HepG2 (cell line): ENCODE measurements around the gene DNM3. TPM values are rescaled to one million over a fixed set of nuclear protein-coding genes. Genes with fewer than 3 reads are reported as not detected.

Experiments
- ATAC-seq: fragments of 200-7000 bp; cut with Tn5 transposase; 3 replicates; pipeline ENCODE4 v1.9.1; 2020; ENCODE audit warnings: mild to moderate bottlenecking, moderate library complexity
- BruUV-seq: library from RNA; stranded (reverse); fragments of 400-500 nt; replicated peaks from 2 replicates; lab custom pipeline; 2021; lab: Mats Ljungman, UMichigan
- CTCF ChIA-PET: fragments of 300-600 bp; formaldehyde crosslinking; extraction: SDS; loops from one replicate; lab custom pipeline; 2021; ENCODE audit warnings: low total read pairs, inconsistent platforms, low intra/inter-chr PET ratio; lab: Yijun Ruan, JAX
- POLR2A ChIA-PET: fragments of 350-600 bp; sonication (Branson Sonifier 250); formaldehyde crosslinking; loops from one replicate; lab custom pipeline; 2020; ENCODE audit warnings: antibody characterized with exemption, inconsistent platforms; lab: Yijun Ruan, JAX
- DNase-seq: peaks from one replicate; pipeline ENCODE4 v3.0.0-alpha.2; 2015; ENCODE audit warnings: low spot score
- FAIRE-seq: peaks from 3 replicates; lab custom pipeline; 2011; peaks lifted over from hg19 to GRCh38; lab: Jason Lieb, UNC
- H2AFZ ChIP-seq: one replicate; pipeline ENCODE4 v1.6.1; 2011; ENCODE audit warnings: low read length, inconsistent platforms
- H3K27ac ChIP-seq: fragments of 300-600 bp; 3 replicates; pipeline ENCODE4 v1.8.0; 2011; ENCODE audit warnings: mixed run types, mild to moderate bottlenecking, mixed read lengths, low read length, inconsistent platforms; ENCODE audit not compliant: insufficient read depth; ENCODE audit errors: extremely low read length
- H3K27me3 ChIP-seq, 2 experiments: fragments of 200-600 bp in 1 of 2; 2 replicates in 1 of 2; 3 replicates in 1 of 2; pipeline versions ENCODE4 v1.6.0 to v1.8.0; 2011; ENCODE audit warnings: low read length in 2 of 2, mild to moderate bottlenecking in 2 of 2, moderate library complexity in 2 of 2, inconsistent platforms in 1 of 2; ENCODE audit not compliant: insufficient read depth in 2 of 2, control insufficient read depth in 1 of 2
- H3K36me3 ChIP-seq, 2 experiments: fragments of 200-600 bp in 1 of 2; replicated peaks in 1 of 2; 2 replicates in 1 of 2; 3 replicates in 1 of 2; pipeline versions ENCODE4 v1.5.1 to v1.8.0; 2011; ENCODE audit warnings: low read length in 2 of 2, inconsistent platforms in 1 of 2; ENCODE audit not compliant: insufficient read depth in 2 of 2, control insufficient read depth in 1 of 2
- H3K4me1 ChIP-seq: 2 replicates; pipeline ENCODE4 v1.5.1; 2012; ENCODE audit warnings: low read length, inconsistent platforms; ENCODE audit not compliant: insufficient read depth
- H3K4me2 ChIP-seq: 2 replicates; pipeline ENCODE4 v1.6.0; 2011; ENCODE audit warnings: low read depth, low read length, inconsistent platforms
- H3K4me3 ChIP-seq, 3 experiments: fragments of 200-600 bp in 1 of 3; sonication (generic), shearing (Covaris generic) in 1 of 3; replicated peaks in 1 of 3; 2 replicates each; pipeline ENCODE4 v1.5.1; 2011 to 2016; ENCODE audit warnings: low read length in 3 of 3, inconsistent platforms in 2 of 3, low read depth in 2 of 3, mild to moderate bottlenecking in 2 of 3, control low read depth in 1 of 3, mixed read lengths in 1 of 3; ENCODE audit not compliant: insufficient read depth in 1 of 3
- H3K79me2 ChIP-seq: one replicate; pipeline ENCODE4 v1.6.1; 2011; ENCODE audit warnings: low read length, inconsistent platforms; ENCODE audit not compliant: insufficient read depth
- H3K9ac ChIP-seq: 2 replicates; pipeline ENCODE4 v1.6.0; 2011; ENCODE audit warnings: mild to moderate bottlenecking, low read depth, low read length, inconsistent platforms; ENCODE audit not compliant: insufficient read depth
- H3K9me3 ChIP-seq: 2 replicates; pipeline ENCODE4 v1.5.1; 2012; ENCODE audit warnings: mild to moderate bottlenecking, low read length
- H4K20me1 ChIP-seq: 2 replicates; pipeline ENCODE4 v1.6.0; 2011; ENCODE audit warnings: inconsistent platforms, mild to moderate bottlenecking, low read length, moderate library complexity; ENCODE audit not compliant: insufficient read depth
- ARID2 ChIP-seq: sonication (generic); formaldehyde crosslinking; IDR thresholded peaks from 2 replicates; pipeline ENCODE4 v1.8.1; 2022; ENCODE audit warnings: mild to moderate bottlenecking, missing genetic modification reagents, borderline replicate concordance
- NCOR1 ChIP-seq: fragments of 200-600 bp; sonication (generic); IDR thresholded peaks from 2 replicates; pipeline ENCODE4 v1.7.0; 2017; ENCODE audit warnings: antibody characterized with exemption, low read length, borderline replicate concordance
- TOPORS ChIP-seq: sonication (generic); formaldehyde crosslinking; IDR thresholded peaks from 2 replicates; pipeline ENCODE4 v1.8.0; 2023; ENCODE audit warnings: mild to moderate bottlenecking, missing genetic modification reagents
- ZNF136 ChIP-seq: sonication (generic); formaldehyde crosslinking; IDR thresholded peaks from 2 replicates; pipeline ENCODE4 v1.8.1; 2022; ENCODE audit warnings: low read depth, mild to moderate bottlenecking, moderate library complexity, missing genetic modification reagents
- ZNF460 ChIP-seq: sonication (generic); formaldehyde crosslinking; IDR thresholded peaks from 2 replicates; pipeline ENCODE4 v1.5.1; 2020; ENCODE audit warnings: missing genetic modification reagents, mild to moderate bottlenecking, borderline replicate concordance
- in situ Hi-C: cut with HindIII; loops from 2 replicates; pipeline ENCODE4 v1.10.0; 2017; ENCODE audit warnings: low pct_unique_long_range_greater_than_20kb; ENCODE audit not compliant: extremely low pct_ligation_motif_present
- intact Hi-C: fragments of 100-400 bp; cut with micrococcal nuclease; formaldehyde crosslinking; loops from one replicate; pipeline ENCODE4 v1.10.0; 2022; ENCODE audit not compliant: unreplicated experiment
- polyA plus RNA-seq, 8 experiments: library from polyadenylated mRNA; depleted of rRNA in 3 of 8; stranded (reverse) in 7 of 8; unstranded in 1 of 8; fragments of >200 nt; fragmentation: Illumina TruSeq in 4 of 8; extraction: Trizol in 4 of 8; gene quantifications; 2 replicates each; pipeline versions ENCODE4 v1.2.1 to v1.2.3, GENCODE V29; 2011 to 2016; ENCODE audit warnings: low read depth in 4 of 8, missing spikeins in 1 of 8, mixed read lengths in 1 of 8; ENCODE audit not compliant: insufficient read depth in 1 of 8
- total RNA-seq, 5 experiments: library from RNA; depleted of rRNA; stranded (reverse); fragments of >200 nt; fragmentation: Illumina TruSeq; extraction: Trizol; gene quantifications; 2 replicates each; pipeline ENCODE4 v1.2.3, GENCODE V29; 2016; ENCODE audit warnings: low read depth in 1 of 5
- TF ChIP-seq, protein P1 (sequence below): sonication (generic); formaldehyde crosslinking; IDR thresholded peaks from 2 replicates; pipeline ENCODE4 v1.4.0; 2020; ENCODE audit warnings: missing genetic modification reagents, mild to moderate bottlenecking, borderline replicate concordance

Gene DNM3
- total and polyA plus RNA-seq, 2 of the 13 experiments (the other 11 are each of a cell fraction or from before 2014, with no cell fraction given) = 0.05 TPM; not detected in 1

DNA sequence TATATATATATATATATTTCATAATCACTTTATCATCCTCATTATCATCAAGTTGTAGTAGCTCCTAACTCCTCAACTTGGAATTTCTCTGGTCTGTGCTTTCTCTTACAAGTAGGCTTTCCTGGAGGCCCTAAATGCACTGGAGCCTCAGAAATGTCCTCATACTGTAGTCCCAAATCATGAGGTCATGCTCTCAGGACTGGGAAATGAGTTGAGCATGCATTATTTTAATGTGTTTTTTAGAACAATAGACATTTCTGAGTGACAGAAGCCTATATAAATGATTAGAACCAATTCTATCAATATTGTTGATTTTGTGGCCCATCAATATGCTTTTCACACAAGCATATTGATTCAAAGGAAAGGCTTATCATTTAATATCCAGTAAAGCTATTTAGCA is 536.3 kb downstream of the DNM3 start:
- Histone ChIP-seq H3K9me3 (no peaks in the 10 kb centered on the region), H2AFZ (no peak overlapping the region), H3K9ac (no peak overlapping the region), H3K36me3 (no peaks in the 10 kb centered on the region), H3K27me3 (no peaks in the 10 kb centered on the region), H4K20me1 (no peaks in the 10 kb centered on the region), H3K4me2 (no peak overlapping the region), H3K4me1 (no peaks in the 10 kb centered on the region), H3K27ac (no peak overlapping the region), H3K4me3 (no peak overlapping the region), H3K79me2 (no peaks in the 10 kb centered on the region)
- no peak for FAIRE-seq
- intact Hi-C loops = no loop called here
- no peak for DNase-seq
- POLR2A ChIA-PET = no interaction called here
- no peak for ATAC-seq
- in situ Hi-C loops = no loop called here
- no TSS peak for BruUV-seq
- TF ChIP-seq ARID2 (CRISPR knock-in tag) (no peak), NCOR1 (no peak), ZNF460 (no peak), ZNF136 (CRISPR knock-in tag) (no peak), TOPORS (CRISPR knock-in tag) (no peak)
- TF ChIP-seq, protein P1, sequence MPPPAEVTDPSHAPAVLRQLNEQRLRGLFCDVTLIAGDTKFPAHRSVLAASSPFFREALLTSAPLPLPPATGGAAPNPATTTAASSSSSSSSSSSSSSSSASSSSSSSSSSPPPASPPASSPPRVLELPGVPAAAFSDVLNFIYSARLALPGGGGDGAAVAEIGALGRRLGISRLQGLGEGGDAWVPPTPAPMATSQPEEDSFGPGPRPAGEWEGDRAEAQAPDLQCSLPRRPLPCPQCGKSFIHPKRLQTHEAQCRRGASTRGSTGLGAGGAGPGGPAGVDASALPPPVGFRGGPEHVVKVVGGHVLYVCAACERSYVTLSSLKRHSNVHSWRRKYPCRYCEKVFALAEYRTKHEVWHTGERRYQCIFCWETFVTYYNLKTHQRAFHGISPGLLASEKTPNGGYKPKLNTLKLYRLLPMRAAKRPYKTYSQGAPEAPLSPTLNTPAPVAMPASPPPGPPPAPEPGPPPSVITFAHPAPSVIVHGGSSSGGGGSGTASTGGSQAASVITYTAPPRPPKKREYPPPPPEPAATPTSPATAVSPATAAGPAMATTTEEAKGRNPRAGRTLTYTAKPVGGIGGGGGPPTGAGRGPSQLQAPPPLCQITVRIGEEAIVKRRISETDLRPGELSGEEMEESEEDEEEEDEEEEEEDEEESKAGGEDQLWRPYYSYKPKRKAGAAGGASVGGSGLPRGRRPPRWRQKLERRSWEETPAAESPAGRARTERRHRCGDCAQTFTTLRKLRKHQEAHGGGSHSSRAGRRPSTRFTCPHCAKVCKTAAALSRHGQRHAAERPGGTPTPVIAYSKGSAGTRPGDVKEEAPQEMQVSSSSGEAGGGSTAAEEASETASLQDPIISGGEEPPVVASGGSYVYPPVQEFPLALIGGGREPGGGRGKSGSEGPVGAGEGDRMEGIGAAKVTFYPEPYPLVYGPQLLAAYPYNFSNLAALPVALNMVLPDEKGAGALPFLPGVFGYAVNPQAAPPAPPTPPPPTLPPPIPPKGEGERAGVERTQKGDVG (CRISPR knock-in tag) = no peak
- CTCF ChIA-PET = no interaction called here
